HG02973 (cell line): Measurements from ENCODE around the gene PC.
A peak's percentile ranks its signal among the peaks of the same experiment; 100 is the strongest.

ENCODE experiments used
- ATAC-seq: cut with Tn5 transposase; IDR thresholded peaks from one replicate; pipeline ENCODE4 v1.9.1; 2021; ENCODE audit warnings: moderate library complexity; ENCODE audit not compliant: unreplicated experiment

The PC gene

GRCh38 chr11:66857234-66857926, 100.8 kb downstream of the PC start:
- no peak for ATAC-seq

- ATAC-seq = peak; percentile 24
These were observed 101.5 kb downstream of the PC start, which contains the start of gene LRFN4 for GRCh38 chr11:66856496-66857233. TSS of gene LRFN4 (plus strand) at chr11:66857064. CDS start at chr11:66857745, 681 bp downstream.

- ATAC-seq = peak; percentile 60
These were observed 102.3 kb downstream of the PC start for GRCh38 chr11:66855574-66856495.

- no peak for ATAC-seq
These were observed 103.4 kb downstream of the PC start for GRCh38 chr11:66854729-66855211.

- ATAC-seq = no peak
These were observed 103.9 kb downstream of the PC start for GRCh38 chr11:66854231-66854661.

GRCh38 chr11:66853242-66854229, 104.6 kb downstream of the PC start:
- no peak for ATAC-seq

GRCh38 chr11:66852466-66853241, 105.5 kb downstream of the PC start:
- ATAC-seq = no peak

GRCh38 chr11:66851698-66852465, 106.3 kb downstream of the PC start:
- ATAC-seq = no peak

- ATAC-seq = no peak
These were observed 107.0 kb downstream of the PC start for GRCh38 chr11:66851239-66851596.

GRCh38 chr11:66850588-66851238, 107.5 kb downstream of the PC start:
- ATAC-seq = no peak

GRCh38 chr11:66850235-66850587, 108.0 kb downstream of the PC start:
- no peak for ATAC-seq

- no peak for ATAC-seq
These were observed 108.5 kb downstream of the PC start for GRCh38 chr11:66849501-66850234.

GRCh38 chr11:66848671-66849500, 109.3 kb downstream of the PC start:
- no peak for ATAC-seq

GRCh38 chr11:66847461-66848232, 110.5 kb downstream of the PC start:
- ATAC-seq = no peak

GRCh38 chr11:66846671-66847091, 111.5 kb downstream of the PC start:
- ATAC-seq = no peak

GRCh38 chr11:66845876-66846212, 112.3 kb downstream of the PC start:
- no peak for ATAC-seq
